ENCODE data around the gene UTP4.
"Not testable (repeated sequence)": the region's sequence is repeated elsewhere in the genome, so short reads cannot be mapped to it uniquely, and the experiment has no call there.

The UTP4 gene

DNA sequence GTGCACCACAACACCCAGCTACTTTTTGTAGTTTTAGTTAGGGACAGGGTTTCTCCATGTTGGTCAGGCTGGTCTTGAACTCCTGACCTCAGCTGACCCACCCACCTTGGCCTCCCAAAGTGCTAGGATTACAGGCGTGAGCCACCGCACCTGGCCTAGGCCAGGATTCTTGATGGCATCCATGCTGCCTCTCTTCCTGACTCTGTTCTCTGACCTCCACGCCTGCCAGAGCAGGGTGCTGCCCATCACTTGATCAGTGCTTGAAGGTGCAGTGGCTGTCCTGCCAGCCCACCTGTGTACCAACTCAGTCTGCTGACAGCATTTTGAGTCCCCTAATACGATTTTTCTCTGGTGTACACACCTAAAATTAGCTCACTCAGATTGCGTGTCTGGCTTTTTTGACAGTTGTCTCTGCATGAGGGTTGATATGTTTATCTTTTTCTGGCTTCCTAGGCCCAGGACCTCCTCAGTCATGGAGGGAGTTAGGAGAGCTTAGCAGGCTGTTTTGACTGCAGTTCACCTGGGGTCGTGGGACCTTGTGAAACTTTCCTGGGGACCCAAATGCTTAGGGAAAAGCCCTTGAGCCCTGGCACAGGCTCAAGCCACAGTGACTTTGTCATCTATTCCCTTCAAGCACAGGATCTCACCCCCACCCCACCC lies 21.1 kb upstream of the UTP4 start:
- no peak for DNase-seq

DNA sequence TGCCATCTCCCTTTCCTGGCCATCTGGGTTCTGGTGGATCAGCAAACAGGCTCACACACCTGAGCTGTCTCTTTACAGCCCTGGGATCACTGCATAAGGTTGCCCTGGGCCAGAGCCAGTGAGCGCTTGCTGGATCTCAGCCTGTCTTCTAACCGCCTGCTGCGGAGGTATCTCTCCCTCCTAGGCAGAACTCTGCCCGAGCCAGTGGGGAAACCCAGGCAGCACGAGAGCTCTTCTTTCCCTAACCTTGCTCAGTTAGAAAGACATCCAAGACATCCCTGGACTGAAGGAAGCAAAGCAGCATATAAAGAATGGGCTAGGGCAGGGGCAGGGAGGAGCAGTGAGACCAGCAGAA lies 20.6 kb upstream of the UTP4 start:
- no peak for DNase-seq

DNA sequence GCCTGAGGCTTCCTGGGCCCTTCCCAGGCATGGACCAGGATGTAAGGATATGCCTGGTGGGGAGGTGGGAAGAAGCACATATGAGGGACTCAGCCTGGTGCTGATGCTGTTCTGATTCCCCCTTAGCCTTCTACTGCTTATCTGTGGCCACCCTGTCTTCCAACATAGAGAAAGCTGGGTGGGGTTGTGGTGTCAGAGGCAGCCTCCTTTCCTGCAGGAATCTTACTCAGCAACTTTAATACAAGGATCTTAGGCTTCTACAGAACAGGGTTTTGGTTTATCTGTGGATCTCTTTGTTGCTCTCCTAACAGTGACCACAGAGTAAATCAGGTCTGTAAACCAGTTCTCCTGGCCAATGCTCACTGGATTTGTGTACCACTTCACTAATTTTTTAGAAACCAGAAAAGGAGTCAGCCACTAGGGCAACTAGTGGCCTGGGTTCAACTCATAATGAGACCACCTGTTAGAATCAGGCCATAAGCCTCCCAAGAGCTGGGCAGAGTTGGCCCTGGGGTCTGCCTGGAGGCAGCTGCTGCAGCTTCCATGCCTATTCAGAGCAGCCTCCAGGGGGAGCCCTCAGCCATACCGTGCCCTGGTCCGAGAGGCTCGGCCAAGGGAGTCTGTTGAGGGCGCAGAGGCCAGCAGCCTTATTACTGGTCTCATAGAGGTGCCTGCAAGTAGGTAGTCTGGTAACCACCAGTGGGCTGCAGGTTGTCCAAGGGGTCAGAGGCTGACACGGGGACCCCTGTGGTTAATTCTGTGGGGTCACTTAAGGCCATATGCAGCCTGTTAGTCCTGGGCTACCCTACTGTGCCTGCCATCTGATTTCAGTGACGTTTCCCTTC lies 19.9 kb upstream of the UTP4 start:
- DNase-seq, result no peak

DNA sequence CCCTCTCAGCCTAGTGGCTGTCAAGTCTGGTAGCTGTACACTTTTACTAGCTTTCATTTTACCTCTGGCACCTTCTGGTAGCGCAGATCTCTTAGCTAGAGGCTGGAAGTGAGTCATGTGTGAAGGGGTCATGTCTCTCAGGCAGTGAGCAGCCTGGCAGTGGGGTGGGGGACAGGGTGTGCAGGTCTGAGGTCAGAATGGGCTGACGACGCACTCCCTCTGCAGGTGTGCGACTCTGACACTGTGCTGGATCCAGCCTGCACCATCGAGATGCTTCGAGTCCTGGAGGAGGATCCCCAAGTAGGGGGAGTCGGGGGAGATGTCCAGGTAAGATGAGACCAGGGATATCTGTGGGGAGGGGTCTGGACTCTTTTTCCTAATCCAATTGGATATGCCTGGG lies 19.2 kb upstream of the UTP4 start:
- no peak for DNase-seq

DNA sequence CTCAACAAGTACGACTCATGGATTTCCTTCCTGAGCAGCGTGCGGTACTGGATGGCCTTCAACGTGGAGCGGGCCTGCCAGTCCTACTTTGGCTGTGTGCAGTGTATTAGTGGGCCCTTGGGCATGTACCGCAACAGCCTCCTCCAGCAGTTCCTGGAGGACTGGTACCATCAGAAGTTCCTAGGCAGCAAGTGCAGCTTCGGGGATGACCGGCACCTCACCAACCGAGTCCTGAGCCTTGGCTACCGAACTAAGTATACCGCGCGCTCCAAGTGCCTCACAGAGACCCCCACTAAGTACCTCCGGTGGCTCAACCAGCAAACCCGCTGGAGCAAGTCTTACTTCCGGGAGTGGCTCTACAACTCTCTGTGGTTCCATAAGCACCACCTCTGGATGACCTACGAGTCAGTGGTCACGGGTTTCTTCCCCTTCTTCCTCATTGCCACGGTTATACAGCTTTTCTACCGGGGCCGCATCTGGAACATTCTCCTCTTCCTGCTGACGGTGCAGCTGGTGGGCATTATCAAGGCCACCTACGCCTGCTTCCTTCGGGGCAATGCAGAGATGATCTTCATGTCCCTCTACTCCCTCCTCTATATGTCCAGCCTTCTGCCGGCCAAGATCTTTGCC lies 18.0 kb upstream of the UTP4 start:
- DNase-seq, result no peak

DNA sequence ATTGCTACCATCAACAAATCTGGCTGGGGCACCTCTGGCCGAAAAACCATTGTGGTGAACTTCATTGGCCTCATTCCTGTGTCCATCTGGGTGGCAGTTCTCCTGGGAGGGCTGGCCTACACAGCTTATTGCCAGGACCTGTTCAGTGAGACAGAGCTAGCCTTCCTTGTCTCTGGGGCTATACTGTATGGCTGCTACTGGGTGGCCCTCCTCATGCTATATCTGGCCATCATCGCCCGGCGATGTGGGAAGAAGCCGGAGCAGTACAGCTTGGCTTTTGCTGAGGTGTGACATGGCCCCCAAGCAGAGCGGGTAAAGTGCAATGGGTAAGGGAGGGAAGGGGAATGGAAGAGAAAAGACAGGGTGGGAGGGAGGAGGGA lies 17.5 kb upstream of the UTP4 start:
- DNase-seq, result no peak

DNA sequence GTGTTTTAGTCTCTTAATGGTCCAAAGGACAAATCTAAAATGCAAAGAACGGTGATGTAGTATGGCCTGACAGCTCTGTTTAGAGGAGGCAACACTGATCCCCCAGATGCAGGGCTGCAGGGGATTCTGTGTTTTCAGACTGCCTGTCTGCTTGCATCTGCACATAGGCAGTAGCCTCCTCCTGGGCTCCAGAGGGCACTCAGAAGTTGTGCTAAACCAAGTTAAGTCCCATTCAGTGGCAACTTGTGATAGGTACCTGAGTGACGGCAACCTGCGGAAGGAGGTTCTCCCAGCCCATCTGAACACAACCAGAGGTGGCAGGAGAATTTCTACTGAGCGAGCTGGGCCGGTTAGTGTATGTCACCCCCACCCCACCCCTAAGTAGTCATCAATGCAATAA lies 17.1 kb upstream of the UTP4 start:
- DNase-seq, result no peak

DNA sequence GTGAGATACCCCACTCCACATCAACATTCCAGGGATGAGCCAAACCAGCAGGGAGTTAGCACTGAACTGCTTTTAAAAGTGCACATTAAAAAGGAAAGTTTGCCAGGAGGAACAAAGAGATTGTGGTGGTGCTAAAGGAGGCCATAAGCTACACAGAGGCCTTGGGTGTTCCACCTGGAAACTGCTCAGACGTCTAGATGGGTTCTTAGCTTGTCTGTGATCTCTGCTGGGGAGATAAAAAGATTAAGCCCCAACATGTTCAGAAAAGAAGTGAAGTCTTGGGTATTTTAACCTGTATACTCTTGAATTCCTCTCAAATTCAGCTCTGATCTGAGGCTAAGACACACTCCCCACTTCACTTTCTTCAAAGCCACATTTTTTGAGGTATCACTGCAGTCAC lies 16.6 kb upstream of the UTP4 start:
- DNase-seq, result no peak

DNA sequence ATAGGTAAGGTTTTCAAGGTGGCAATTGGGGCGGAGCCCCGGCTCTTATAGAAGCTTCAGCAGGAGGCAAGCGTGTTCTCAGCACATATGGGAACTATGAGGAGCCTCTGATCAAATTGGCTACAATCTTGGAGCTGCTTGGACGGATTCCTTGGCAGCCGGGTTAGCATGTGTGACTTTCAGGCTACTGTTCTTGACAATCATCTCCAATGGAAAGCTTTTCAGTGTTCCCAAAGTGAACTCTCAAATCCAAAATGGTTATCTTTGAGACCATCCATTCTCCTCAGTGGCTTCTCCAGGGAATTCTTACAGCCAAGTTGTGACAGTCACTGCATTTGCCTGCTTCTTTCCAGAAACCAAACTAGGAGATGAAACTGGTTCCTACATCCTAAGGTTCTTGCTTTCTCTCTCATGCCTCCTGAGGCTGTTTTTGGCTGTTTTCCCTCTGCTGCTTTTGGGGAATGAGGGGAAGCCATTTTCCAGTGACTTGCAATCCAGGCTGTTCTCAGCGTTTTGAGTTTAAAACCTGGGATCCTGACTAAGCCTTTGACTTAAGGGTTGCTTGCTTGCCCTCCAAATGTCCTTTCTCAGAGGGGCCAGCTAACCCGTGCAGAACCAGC lies 16.1 kb upstream of the UTP4 start:
- no peak for DNase-seq

DNA sequence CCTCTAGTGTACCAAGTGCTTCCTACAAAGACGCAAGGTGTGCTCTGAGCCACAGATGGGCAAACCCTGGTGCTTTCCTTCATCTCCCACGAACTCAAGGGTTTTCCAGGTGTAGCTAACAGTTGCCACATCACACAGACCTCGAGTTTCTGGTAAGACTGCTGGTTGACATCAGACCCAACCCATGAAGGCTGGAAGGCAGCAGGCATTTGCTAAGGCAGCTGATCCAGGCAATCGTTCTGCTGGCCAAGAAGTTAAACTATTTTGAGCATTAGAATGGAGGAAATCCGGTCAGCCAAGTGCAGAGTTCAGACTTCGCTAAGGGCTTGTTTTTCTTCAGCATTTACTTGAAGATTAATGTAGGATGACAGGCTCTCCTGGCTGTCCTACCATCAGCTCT lies 15.5 kb upstream of the UTP4 start:
- no peak for DNase-seq

DNA sequence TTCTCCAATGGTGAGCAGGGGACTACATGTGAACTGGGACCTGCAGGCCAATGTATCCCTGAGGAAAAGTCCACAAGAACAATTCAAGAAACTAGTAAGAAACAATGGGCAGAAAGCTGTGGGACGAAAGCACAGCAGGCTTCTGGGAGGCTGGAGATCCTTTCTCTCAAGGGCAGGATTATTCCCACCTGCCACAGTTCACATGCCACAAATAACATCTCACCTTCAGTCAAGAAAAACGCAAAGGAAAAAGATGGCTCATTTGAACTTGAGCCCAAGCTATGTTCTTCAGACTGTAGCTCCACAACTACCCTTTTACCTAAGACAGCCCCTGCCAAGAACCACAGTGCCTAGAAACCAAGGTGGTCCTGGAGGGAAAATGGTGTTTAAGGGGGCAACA lies 14.0 kb upstream of the UTP4 start:
- no peak for DNase-seq

DNA sequence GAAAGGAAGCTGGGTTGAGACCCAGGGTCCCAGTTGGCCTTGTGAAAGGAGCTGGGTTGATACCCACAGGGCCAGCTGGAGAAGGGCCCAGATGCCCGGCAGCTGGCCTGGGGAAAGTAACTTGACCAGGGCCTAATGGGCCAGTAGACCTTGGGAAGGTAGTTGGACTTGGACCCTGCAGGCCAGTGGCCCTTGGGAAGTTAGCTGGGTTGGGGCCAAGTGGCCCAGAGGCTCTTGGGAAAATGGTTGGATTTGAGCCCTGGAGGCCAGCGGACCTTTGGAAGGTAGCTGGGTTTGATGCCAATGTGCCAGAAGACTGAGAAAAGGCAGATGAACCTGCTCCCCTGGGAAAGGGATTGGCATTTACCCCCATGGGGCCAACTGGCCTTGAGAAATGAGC lies 13.5 kb upstream of the UTP4 start:
- DNase-seq, result no peak

DNA sequence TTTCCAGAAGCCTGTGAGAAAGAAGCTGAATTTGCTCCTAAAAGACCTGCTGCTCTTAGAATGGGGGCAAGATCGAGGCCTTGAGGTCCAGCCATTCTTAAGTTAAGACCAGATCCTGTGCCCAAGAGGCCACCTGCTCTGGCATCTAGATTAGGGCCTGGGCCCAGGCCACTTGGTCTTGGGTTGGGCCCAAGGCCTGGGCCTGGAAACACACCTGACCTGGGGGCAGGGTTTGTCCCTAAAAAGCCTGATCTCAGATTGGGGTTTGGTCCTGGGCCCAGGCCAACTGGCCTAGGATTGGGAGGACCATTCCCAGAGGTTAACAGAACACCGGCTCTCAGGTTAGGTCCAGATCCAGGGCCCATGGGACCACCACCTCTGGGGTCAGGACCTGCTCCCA lies 12.9 kb upstream of the UTP4 start:
- no peak for DNase-seq

DNA sequence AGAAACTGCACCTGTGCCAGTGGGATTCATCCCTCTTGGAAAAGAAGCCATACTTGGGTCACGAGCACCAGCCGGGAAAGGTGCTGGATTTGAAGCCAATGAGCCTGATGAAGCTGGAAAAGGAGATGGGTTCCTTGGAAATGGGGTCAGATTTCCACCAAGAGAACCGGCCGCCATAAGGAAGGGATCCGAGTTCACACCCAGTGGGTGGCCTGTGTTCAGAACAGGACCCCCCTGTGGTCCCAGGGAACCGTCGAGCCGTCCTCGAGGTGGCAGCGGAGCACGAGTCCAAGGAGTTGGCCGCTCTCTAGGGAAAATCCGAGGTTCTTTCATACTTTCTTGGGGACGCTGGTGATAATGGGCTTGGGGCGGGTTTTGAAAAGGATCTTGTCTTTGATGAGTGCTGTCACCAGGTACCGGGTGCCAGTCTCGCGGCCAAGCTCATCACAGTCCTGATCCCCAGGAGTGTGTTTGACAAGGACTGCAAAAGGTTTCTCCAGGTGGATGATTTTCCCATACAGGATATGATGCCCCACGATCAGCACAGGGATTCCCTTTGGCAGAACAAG lies 12.3 kb upstream of the UTP4 start:
- DNase-seq, result no peak

DNA sequence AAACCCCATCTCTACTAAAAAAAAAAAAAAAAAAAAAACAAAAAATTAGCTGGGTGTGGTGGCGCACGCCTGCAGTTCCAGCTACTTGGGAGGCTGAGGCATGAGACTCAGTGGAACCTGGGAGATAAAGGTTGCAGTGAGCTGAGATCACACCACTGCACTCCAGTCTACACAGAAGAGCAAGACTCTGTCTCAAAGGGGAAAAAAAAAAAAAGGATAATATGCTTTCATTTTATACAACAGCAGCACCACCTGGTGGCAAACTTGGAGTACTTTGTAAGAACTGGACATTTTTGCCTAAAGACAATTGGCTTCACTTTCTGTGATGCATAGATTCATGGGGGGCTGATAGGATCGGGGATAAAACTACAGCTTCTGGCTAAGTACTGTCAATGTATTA lies 8.5 kb upstream of the UTP4 start:
- peak; percentile 63 for DNase-seq

DNA sequence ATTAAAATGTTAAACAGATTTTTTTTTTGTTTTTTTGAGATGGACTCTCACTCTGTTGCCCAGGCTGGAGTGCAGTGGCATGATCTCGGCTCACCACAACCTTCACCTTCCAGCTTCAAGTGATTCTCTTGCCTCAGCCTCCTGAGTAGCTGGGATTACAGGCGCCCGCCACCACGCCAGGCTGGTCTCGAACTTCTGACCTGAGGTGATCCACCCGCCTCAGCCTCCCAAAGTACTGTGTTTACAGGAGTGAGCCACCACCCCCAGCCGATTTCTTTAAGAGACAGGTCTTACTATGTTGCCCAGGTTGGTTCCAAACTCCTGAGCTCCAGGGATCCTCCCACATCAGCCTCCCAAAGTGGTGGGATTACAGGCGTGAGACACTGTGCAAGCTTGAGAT lies 8.0 kb upstream of the UTP4 start:
- DNase-seq, result not testable (repeated sequence)

DNA sequence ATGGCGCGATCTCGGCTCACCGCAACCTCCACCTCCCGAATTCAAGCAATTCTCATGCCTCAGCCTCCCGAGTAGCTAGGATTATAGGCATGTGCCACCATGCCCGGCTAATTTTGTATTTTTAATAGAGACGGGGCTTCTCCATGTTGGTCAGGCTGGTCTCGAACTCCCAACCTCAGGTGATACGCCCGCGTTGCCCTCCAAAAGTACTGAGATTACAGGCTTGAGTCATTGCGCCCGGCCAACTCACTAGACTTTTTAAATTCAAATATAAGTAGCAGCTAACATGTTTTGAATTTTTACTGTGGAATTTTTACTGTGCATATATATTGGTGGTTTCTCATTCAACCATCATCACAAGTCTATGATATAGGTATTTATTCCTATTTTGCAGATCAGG lies 7.5 kb upstream of the UTP4 start:
- not testable (repeated sequence) for DNase-seq

DNA sequence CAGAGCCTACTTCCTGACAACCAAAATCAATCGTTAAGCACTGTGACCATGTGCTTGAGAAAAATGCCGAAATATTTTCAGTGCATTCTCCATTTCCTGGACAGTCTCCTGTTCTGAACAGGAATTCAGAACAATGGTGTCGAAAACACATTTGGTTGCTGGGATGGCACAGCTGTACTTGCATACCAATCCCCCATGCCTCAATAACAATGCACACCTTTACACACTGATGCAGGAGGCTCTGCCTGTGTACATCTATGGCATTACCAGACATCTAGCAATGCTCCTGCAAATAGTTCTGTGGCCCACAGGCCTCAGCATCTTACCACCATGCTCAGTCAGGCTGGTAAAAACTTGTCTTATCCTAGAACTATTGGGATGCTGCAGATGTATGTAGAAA lies 6.2 kb upstream of the UTP4 start:
- DNase-seq, result no peak

DNA sequence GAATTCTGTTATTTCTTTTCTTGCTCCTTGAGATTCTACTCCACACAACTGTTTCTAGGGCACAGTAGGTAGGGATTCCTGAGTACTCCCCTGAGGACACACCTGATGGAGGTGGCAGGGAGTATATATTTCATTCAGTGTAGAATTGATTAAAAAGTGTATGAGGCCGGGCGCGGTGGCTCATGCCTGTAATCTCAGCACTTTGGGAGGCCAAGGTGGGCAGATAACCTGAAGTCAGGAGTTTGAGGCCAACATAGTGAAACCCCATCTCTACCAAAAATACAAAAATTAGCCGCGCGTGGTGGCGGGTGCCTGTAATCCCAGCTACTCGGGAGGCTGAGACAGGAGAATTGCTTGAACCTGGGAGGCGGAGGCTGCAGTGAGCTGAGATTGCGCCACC lies 5.6 kb upstream of the UTP4 start:
- not testable (repeated sequence) for DNase-seq

DNA sequence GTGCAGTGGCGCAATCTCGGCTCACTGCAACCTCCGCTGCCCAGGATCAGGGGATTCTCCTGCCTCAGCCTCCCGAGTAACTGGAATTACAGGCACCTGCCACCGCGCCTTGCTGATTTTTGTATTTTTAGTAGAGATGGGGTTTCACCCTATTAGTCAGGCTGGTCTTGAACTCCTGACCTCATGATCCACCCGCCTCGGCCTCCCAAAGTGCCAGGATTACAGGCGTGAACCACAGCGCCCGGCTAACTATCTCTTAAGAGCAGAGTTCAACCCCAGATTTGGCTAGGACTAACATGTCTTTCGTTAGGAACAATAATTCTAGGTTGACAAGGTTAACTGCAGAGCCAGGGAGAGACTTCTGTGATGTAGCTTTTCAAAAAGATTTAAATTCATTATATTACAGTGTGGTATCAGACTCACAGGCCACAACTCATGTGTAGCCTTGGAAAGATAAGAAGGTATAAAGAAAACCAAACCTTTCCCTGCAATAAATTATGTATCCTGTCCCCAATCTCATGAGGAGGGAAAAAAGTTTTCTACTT lies 4.4 kb upstream of the UTP4 start:
- no peak for DNase-seq

DNA sequence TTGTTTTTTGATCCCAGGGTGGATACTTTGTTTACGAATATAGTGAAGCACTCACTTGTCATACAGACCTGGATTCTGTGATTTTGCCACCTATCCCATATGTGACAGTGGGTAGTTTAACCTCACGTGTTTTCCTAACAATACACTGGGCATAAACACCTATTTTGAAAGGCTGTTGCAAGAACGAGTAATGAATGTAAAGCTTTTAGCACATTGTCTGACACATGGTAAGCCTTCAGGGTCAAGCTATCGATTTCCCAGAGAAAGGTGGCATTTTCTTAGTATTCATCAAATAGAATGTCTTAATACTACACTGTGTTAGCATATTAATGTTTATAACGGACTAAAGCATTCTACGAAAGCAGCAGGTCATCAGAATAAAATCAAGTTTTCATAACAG lies 2.0 kb upstream of the UTP4 start:
- no peak for DNase-seq

DNA sequence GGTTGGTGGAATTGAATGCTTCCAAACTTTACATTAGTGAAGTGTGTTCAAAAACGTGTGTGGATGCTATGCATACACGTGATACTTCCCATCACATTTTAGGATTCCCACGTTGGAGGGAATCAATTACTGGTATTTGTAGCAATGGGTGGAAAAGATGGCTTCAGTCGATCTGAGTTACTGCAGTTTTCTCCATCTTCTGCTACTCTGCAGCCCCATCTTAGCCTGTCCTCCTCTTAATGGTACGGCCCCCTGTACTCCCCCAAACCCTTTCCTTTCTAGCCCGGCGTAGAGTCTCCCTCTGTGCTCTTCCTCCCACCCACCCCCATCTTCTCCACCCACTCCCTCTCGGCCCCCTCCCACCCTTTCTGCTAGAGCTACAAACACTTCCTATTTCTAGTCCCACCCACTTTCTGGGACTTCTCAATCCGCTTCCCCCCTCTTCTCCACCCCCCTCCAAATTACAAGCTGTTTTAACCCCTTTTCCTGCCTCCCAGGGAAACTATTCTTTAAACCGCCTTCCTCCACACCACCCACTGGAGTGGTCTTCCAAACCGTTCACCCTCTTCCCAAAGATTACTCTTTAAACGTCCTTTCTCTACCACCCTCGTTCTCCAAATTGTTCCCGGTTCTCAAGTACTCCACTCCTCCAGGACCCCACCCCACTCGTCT lies 1.1 kb upstream of the UTP4 start:
- DNase-seq, result no peak

All from amniotic stem cell (primary cell).